ENCODE measurements around the gene ZNF565.
"Not testable (repeated sequence)": the region's sequence is repeated elsewhere in the genome, so short reads cannot be mapped to it uniquely, and the experiment has no call there.

DNA sequence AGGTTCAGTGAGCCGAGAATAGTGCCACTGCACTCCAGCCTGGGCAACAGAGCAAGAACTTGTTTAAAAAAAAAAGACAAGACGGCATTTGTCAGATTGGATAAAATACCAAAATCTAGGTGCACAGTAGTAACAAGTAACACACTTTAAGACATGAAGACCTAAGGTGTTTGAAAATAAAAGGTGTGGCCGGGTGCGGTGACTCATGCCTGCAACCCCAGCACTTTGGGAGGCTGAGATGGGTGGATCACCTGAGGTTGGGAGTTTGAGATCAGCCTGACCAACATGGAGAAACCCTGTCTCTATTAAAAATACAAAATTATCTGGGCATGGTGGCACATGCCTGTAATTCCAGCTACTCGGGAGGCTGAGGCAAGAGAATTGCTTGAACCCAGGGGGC is 27.7 kb downstream of the ZNF565 start:
- TF ChIP-seq, protein P1, sequence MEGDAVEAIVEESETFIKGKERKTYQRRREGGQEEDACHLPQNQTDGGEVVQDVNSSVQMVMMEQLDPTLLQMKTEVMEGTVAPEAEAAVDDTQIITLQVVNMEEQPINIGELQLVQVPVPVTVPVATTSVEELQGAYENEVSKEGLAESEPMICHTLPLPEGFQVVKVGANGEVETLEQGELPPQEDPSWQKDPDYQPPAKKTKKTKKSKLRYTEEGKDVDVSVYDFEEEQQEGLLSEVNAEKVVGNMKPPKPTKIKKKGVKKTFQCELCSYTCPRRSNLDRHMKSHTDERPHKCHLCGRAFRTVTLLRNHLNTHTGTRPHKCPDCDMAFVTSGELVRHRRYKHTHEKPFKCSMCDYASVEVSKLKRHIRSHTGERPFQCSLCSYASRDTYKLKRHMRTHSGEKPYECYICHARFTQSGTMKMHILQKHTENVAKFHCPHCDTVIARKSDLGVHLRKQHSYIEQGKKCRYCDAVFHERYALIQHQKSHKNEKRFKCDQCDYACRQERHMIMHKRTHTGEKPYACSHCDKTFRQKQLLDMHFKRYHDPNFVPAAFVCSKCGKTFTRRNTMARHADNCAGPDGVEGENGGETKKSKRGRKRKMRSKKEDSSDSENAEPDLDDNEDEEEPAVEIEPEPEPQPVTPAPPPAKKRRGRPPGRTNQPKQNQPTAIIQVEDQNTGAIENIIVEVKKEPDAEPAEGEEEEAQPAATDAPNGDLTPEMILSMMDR (IDR thresholded peaks at IDR 0.05; ENCODE audit: low read depth, low read length): not testable (repeated sequence)
- not testable (repeated sequence) for TF ChIP-seq MYC (IDR thresholded peaks at IDR 0.05; ENCODE audit: low read depth, low read length)

All from NB4 (cell line).